PC-3 (cell line): Measurements from ENCODE around the gene ZNF766.

ENCODE experiments used
- CTCF ChIP-seq: fragments of 300-600 bp; sonication (generic); conservative IDR thresholded peaks from 2 replicates; pipeline ENCODE4 v1.5.1; 2017; ENCODE audit warnings: antibody characterized with exemption, low read depth, mild to moderate bottlenecking, low read length
- EZH2 ChIP-seq: fragments of 300-600 bp; sonication (generic); IDR thresholded peaks from one replicate; pipeline ENCODE4 v1.6.1; 2017; ENCODE audit warnings: antibody characterized with exemption, mild to moderate bottlenecking, low read length; ENCODE audit not compliant: unreplicated experiment
- EZH2phosphoT487 ChIP-seq: fragments of 300-600 bp; sonication (generic); IDR thresholded peaks from 2 replicates; pipeline ENCODE4 v1.6.1; 2018; ENCODE audit warnings: mild to moderate bottlenecking, antibody characterized with exemption, low read length, borderline replicate concordance

GRCh38 chr19:52275988-52276387 is 6.6 kb downstream of the ZNF766 start:
- TF ChIP-seq EZH2 = no peak
- no peak for TF ChIP-seq CTCF
- no peak for TF ChIP-seq EZH2phosphoT487
